GM21390 (cell line): ENCODE measurements around the gene RPTN.
A peak's percentile ranks its signal among the peaks of the same experiment; 100 is the strongest.

Experiments
- ATAC-seq: cut with Tn5 transposase; IDR thresholded peaks from one replicate; pipeline ENCODE4 v1.9.1; 2021; ENCODE audit not compliant: unreplicated experiment

The RPTN gene, protein sequence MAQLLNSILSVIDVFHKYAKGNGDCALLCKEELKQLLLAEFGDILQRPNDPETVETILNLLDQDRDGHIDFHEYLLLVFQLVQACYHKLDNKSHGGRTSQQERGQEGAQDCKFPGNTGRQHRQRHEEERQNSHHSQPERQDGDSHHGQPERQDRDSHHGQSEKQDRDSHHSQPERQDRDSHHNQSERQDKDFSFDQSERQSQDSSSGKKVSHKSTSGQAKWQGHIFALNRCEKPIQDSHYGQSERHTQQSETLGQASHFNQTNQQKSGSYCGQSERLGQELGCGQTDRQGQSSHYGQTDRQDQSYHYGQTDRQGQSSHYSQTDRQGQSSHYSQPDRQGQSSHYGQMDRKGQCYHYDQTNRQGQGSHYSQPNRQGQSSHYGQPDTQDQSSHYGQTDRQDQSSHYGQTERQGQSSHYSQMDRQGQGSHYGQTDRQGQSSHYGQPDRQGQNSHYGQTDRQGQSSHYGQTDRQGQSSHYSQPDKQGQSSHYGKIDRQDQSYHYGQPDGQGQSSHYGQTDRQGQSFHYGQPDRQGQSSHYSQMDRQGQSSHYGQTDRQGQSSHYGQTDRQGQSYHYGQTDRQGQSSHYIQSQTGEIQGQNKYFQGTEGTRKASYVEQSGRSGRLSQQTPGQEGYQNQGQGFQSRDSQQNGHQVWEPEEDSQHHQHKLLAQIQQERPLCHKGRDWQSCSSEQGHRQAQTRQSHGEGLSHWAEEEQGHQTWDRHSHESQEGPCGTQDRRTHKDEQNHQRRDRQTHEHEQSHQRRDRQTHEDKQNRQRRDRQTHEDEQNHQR

GRCh38 chr1:152159144-152159543 lies at the start of gene RPTN:
Gene RPTN, minus strand, starts transcription at chr1:152159228. Its CDS starts 1,339 bp downstream, at chr1:152157889.
- no peak for ATAC-seq

- ATAC-seq, result no peak
Measured at GRCh38 chr1:152198982-152199381, 40.0 kb upstream of the RPTN start.

GRCh38 chr1:152197361-152197941 lies 38.4 kb upstream of the RPTN start:
- ATAC-seq, result no peak

DNA sequence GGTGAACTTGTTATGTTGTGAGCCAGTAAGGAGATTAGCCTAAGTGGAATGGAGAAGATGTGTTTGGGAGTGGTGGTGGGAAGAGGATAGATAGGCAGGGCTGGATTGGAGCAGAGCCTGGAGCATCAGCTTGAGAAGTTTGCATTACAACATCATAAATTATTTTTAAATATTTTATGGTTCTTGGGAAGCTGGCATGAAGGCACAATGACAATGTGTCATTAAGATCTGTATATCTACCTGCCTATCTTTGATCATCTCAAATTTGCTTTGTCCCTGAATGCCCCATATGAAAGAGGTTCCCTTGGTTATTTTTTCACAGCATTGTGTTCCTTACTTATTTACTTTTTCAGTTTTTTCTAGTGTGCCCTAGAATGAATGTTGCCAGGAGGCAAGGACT lies 32.7 kb upstream of the RPTN start:
- no peak for ATAC-seq

DNA sequence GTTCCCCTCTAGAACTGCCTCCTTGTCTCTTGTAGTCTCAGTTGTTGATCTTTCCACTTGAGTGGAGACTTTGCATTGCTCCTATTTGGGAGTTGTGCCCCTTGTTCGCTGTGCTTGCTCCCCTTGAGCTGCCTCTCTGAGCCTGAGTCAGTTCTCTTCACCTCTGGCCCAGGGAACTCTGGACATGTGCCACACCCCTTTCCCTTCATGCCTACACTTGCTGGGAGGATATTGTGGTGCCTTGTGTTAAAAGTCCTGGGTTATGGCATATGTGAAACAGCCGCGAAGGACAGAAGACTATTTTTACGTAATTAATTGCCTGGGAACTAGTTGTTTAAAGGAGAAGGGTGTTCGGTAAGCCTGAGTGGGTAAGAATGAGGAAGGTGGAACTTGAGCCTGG lies 32.2 kb upstream of the RPTN start:
- no peak for ATAC-seq

DNA sequence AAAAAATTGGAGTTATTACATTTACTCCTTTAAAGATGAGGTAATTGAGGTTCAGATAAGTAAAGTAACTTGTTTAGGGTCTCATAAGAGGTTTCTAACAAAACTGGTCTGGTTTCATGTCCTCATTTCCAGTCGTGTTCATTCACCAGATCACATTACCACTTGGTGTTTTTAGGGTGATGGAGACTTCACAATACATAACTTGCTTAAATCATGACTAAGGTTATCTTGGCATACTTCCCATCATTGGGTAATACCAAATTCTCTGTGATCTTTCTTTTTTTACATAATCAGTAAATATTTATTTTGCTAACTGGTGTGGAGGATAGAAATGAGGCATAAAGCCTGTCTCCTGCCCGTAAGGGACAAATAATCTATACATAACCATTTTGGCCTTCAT lies 31.6 kb upstream of the RPTN start:
- no peak for ATAC-seq

GRCh38 chr1:152189657-152190442 lies 30.8 kb upstream of the RPTN start:
- ATAC-seq, result no peak

GRCh38 chr1:152188673-152189591 lies 29.9 kb upstream of the RPTN start:
- ATAC-seq, result no peak

GRCh38 chr1:152186556-152187285 lies 27.7 kb upstream of the RPTN start:
- no peak for ATAC-seq

DNA sequence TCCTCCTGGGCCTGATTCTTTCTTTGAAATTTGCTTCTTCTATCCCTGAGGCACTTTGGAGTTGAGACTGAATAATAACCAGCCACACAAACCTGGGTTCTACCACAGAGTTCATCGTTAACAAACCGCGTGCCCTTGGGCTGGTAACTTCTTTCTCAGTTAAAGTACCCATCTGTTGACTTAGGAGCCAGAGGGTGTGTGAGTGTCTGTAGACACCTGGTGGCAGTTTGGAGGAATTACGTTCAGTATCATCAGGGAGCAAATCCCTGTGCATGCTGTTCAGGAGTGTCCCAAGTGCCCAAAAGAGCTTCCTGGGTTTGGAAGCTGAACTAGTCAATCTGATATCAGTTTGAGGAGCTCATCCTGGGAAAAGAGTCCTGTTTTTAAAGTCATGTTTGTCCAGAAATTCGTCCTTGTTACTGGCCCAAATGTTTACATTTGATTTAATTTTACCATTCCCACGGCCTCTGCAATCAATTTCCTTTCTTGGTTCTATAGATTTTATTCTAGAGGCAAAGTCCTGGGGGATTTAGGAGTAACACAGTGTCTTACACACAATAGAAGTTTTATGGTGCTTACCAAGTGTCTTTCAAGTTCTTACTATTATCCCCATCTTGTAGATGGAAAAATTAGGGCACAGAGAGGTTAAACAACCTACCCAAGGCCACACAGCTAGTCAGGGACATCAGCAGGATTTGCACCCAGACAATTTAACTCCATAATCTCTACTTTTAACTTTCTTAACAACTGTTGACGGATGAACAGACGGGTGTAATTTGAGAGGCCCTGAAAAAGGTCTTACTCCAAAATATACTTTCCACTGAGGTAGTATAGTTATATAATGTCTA lies 26.7 kb upstream of the RPTN start:
- ATAC-seq, result peak; percentile 59

DNA sequence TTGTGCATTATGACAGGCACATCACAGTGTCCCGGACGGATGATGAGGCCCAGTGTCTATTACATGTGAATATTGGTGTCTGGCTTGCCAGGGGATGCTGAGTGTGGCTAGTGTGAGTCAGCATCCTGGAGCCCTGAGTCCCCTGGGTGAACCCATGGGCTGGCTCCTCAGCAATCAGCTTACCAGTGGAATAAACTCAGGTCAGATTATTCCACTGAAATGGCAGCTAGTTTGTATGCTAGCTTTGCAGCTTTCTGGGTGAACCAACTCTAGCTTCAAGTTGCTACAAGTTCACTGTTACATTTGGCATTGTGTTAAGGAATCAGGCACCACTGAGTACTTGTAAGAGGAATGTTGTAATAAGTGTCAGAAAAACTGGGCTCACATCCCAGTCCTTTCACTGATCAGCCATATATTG lies 23.9 kb upstream of the RPTN start:
- no peak for ATAC-seq

GRCh38 chr1:152182431-152182830 lies 23.4 kb upstream of the RPTN start:
- no peak for ATAC-seq

DNA sequence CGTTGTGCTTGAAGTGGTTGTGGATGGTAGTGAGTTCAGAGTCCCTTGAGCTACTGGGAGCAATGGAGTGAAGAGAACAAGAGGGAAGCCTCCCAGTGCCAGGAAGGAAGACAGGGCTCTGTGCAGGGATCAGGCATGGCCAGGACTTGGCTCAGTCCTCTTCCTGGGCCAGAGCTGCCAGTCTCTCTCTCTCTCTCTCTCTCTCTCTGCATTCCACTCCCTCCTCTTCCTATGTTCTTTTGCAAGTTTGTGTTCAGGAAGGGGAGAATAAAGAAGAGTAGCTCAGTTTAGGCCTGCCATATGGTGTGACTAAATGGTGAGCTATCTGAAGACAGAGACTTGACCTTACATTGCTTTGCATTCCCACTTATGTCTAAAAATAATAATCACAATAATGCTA lies 20.5 kb upstream of the RPTN start:
- ATAC-seq, result no peak

DNA sequence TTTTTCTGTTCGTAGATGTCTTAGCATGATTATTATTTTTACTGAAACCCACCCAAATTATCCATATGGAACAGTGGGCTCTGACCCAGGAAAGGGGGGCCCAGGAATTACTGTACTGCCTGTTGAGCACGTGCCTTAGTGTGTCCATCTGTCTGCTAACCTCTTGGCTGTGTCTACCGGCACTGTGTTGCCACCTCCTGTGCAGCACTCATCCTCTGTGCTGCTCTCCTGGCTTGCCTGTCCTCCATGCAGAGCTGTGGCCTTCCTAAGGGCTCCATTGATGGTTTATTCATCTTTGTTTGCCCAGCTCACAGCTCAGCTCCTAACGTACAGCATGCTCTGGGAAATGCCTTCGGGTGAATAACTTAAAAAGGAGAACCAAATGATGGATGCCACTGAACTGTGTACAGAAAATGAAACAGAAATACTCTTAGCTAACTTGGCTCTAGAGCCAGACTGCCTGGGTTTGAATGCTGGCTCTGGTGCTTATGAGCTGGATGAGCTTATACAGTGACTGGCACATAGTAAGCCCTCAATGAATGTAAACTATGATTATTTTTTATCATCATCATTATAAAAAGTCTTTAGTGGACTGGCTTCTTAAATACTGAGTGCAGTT lies 11.4 kb upstream of the RPTN start:
- ATAC-seq, result no peak

- ATAC-seq, result no peak
Measured at GRCh38 chr1:152169366-152170025, 10.5 kb upstream of the RPTN start.

- no peak for ATAC-seq
Measured at GRCh38 chr1:152168535-152168868, 9.5 kb upstream of the RPTN start.

- ATAC-seq, result no peak
Measured at GRCh38 chr1:152167835-152168534, 9.0 kb upstream of the RPTN start.
